IPS DF 4.7 (cell line): ENCODE results near the gene DYNC1H1.

Source experiments
- DNase-seq: peaks from one replicate; pipeline ENCODE4 v3.0.0-alpha.2; 2013; ENCODE audit warnings: low spot score; ENCODE audit errors: extremely low read depth

Gene DYNC1H1

GRCh38 chr14:101964297-101965180 lies at the start of gene DYNC1H1:
Gene DYNC1H1, plus strand, starts transcription at chr14:101964573. Its CDS starts 119 bp downstream, at chr14:101964692.
- DNase-seq = no peak

GRCh38 chr14:101915871-101916815 lies 48.2 kb upstream of the DYNC1H1 start:
- no peak for DNase-seq

GRCh38 chr14:101916816-101917412 lies 47.5 kb upstream of the DYNC1H1 start:
- DNase-seq = no peak

GRCh38 chr14:101917413-101918017 lies 46.9 kb upstream of the DYNC1H1 start:
- DNase-seq = no peak

GRCh38 chr14:101918065-101918989 lies 46.0 kb upstream of the DYNC1H1 start:
- DNase-seq = no peak

- no peak for DNase-seq
These were observed 44.1 kb upstream of the DYNC1H1 start for GRCh38 chr14:101920271-101920670.

GRCh38 chr14:101922866-101923265 lies 41.5 kb upstream of the DYNC1H1 start:
- DNase-seq = no peak

- no peak for DNase-seq
These were observed 39.2 kb upstream of the DYNC1H1 start for GRCh38 chr14:101925152-101925551.

DNA sequence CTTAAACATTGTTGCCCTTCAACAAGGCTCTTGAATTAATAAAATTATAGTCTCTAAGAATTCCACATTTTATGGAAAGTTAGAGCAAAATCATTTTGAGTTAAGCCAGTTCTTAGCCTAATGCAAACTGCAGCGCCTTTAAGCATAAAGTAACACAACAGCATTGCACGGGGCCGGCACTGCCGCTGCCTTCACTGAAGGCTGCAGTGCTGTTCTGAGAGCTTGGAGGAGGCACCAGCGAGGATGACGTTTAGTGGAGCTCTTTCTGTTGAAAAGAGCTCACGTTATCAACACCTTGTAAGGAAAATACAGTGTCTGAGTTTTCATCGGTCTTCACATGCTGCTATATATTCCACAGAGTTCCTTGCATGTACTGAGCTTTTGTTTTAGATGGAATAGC lies 38.3 kb upstream of the DYNC1H1 start:
- no peak for DNase-seq

GRCh38 chr14:101926620-101927019 lies 37.8 kb upstream of the DYNC1H1 start:
- DNase-seq = no peak

DNA sequence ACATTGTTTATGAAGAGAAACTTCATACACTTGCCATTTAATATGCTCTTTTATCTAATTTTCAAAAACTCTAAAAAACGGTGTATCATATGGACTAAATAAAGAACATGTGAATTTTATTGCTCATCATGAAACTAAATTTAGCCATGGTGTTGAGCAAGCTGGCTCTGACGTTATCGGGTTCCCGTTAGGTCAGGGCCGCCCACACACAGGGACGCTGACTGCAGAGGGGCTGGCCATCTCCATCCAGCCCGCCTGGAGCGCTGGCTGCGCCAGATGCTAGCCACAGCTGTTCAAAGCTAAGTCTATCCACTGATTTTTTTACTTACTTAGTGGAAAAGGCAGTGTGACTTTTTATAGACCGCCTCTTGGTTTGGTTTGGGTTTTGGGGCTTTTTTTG lies 36.5 kb upstream of the DYNC1H1 start:
- DNase-seq = no peak

DNA sequence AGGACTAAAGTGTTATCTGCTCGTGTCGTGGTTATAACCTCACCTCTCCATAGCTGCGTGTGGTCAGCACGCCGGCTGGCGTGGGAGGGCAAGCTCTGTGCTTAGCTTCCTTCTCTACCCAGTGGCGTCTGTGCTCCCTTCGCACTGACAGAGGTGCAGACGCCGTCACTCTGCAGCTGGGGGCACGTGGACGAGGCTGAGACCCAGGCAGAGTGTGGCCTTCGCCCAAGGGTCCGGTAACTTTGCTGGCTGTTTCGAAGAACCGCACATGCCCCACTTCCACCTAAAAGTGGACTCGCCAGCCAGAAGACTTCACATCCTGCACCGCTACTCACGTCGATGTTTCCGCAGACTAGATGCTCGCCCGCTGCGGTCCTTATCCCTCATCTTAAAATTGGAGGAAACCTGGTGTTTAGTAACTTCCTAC lies 35.9 kb upstream of the DYNC1H1 start:
- DNase-seq = no peak

- DNase-seq = no peak
These were observed 35.3 kb upstream of the DYNC1H1 start for GRCh38 chr14:101929096-101929495.

- no peak for DNase-seq
These were observed 34.4 kb upstream of the DYNC1H1 start for GRCh38 chr14:101929946-101930345.

GRCh38 chr14:101932673-101933072 lies 31.7 kb upstream of the DYNC1H1 start:
- DNase-seq = no peak

DNA sequence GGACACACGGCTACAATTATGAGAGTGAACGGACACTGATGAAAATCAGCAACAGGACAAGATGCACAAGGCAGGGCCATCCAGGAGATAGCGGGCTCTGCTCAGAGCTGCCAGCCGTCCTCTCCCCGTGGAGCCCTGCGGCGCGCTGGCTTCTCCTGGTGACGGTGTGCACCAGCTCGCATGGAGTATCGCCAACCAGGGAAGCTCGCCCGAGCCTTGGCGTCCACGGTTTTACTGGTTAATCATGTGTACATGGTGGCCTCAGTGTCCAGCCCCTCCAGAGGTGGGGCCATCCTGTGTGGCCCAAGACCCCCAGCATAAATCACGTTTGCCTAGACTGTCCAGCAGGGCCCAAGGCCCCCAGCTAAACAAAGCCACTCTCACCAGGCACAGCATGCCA lies 31.2 kb upstream of the DYNC1H1 start:
- no peak for DNase-seq

DNA sequence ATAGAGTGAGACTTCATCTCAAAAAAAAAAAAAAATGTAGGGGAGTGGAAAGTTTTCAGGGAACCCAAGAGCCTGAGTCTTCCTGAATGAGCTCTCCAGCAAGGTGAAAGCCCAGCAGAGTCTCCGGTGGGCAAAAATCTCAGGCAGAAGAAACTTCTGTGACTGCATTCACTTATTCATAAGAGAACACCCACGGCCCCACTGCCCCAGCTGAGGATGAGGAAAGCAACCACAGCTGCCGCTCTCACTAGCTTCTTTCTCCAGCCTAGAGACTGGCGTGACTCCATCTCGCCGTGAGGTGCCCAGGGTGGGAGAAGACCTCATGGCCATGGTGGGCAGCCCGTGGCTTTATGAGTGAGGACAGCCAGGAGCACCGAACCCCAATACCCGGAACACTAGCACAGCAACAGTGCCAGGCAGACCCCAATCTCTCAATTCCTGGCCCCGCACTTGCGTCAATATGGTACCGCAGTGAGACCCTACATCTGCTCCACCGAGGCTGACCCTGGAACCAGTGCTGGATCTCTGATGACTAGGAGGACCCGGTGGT lies 29.7 kb upstream of the DYNC1H1 start:
- DNase-seq = no peak

- DNase-seq = no peak
These were observed 26.2 kb upstream of the DYNC1H1 start for GRCh38 chr14:101937926-101938767.

DNA sequence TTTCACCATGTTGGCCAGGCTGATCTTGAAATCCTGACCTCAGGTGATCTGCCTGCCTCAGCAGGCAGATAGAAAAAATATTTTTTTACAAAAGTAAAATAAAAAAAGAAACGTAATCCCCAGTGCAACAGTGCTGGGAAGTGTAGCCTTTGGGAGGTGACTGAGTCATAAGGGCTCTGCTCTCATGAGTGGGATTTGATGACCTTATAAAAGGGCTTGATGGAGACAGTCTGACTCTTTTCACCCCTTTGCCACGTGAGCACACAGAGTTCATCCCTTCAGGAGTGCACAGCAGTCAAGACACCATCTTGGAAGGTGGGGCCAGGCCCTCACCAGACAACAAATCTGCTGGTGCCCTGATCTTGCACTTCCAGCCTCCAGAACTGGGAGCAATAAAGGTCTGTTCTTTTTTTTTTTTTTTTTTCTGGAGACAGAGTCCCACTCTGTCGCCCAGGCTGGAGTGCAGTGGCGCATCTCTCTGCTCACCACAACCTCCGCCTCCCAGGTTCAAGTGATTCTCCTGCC lies 24.7 kb upstream of the DYNC1H1 start:
- no peak for DNase-seq
